ENCODE measurements around the gene CCL4. TPM values are rescaled to one million over a fixed set of nuclear protein-coding genes. Genes with fewer than 3 reads are reported as not detected.

The CCL4 gene
- total RNA-seq, 2 donors from 2014 or later = 5.8 to 16.5 TPM

DNA sequence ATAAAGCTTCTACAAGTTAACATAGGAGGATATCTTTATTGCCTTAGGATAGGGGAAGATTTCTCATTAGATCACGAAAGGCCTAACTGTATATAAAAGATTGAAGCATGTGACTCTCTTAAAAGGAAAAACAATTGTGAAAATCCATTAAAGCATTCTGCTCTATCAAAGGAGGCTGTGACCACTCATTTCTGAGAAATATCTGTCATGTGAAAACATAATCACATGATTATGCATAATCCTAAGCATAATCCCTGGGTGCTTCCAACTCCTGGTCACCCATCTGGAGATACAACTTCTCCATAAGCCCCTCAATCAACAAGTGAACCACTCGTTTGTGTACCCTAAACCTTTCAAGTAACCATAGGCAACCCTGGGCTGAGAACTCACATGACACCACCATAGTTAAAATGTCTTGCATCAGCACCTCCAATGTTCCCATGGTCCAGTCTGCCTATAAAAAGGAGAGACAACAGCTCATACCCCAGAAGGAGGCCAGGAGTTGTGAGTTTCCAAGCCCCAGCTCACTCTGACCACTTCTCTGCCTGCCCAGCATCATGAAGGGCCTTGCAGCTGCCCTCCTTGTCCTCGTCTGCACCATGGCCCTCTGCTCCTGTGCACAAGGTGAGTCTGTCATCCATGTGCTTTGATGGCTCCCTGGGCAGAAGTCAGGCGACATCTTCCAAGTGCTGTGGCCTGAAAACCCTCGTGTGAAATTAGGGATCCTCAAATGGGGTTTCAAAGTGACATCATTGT, 39.7 kb upstream of the CCL4 start, which contains the start of gene CCL18:
CCL18 (plus strand) TSS at position 487 of the 756 bp plus-strand sequence; CDS start at position 558, 71 bp downstream.
- ATAC-seq (ENCODE audit: insufficient number of reproducible peaks, low FRiP score, low read depth) = no peak
- TF ChIP-seq, protein P1, sequence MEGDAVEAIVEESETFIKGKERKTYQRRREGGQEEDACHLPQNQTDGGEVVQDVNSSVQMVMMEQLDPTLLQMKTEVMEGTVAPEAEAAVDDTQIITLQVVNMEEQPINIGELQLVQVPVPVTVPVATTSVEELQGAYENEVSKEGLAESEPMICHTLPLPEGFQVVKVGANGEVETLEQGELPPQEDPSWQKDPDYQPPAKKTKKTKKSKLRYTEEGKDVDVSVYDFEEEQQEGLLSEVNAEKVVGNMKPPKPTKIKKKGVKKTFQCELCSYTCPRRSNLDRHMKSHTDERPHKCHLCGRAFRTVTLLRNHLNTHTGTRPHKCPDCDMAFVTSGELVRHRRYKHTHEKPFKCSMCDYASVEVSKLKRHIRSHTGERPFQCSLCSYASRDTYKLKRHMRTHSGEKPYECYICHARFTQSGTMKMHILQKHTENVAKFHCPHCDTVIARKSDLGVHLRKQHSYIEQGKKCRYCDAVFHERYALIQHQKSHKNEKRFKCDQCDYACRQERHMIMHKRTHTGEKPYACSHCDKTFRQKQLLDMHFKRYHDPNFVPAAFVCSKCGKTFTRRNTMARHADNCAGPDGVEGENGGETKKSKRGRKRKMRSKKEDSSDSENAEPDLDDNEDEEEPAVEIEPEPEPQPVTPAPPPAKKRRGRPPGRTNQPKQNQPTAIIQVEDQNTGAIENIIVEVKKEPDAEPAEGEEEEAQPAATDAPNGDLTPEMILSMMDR (IDR thresholded peaks at IDR 0.05) = no peak
- DNase-seq (ENCODE audit: low spot score) = no peak
- no peak within 1 kb of the TSS for H3K27ac ChIP-seq
- no peaks in the 10 kb centered on the region for H3K27me3 ChIP-seq (replicated peaks; ENCODE audit: insufficient read depth)
- no peak within 1 kb of the TSS for H3K4me3 ChIP-seq
- H3K9me3 ChIP-seq = no peaks in the 10 kb centered on the region
- no peaks in the 10 kb centered on the region for H3K4me1 ChIP-seq (ENCODE audit: control insufficient read depth in 1 of 2, low read depth in 2 of 2)
- H3K36me3 ChIP-seq = no peaks in the 10 kb centered on the region

DNA sequence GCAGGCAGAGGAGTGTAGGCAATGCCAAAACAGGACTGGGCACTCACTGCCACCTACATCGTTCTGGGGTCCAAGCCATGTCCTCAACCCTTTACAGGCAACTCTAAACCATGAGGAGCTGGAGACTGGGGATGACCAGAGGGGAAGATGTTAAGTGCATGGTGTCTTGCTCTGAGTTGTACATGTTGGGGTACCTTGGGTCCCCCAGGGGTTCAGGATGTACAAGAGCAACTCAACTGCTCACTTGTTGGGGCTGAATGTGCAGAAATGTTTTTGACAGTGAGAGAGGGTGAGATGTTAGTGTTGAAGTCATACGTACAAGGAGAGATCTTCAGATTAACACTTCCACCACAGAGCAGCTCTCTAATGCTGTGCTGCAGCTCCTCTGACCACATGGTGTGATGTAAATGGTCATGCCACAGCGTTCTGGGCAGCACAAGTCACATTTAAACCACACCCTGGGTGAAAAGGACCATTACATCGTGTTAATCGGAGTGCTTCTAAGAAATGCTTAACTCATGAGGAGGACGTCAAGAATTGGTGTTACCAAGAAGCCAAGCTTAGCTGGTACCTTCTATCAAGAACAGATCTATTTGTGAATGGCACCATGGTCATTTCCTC, 37.2 kb upstream of the CCL4 start:
- H3K27ac ChIP-seq = no peak overlapping the region
- H3K9me3 ChIP-seq = no peaks in the 10 kb centered on the region
- H3K4me1 ChIP-seq (ENCODE audit: control insufficient read depth in 1 of 2, low read depth in 2 of 2) = no peaks in the 10 kb centered on the region
- TF ChIP-seq, protein P1 (IDR thresholded peaks at IDR 0.05) = no peak
- no peak for ATAC-seq (ENCODE audit: insufficient number of reproducible peaks, low FRiP score, low read depth)
- DNase-seq (ENCODE audit: low spot score) = no peak
- no peak overlapping the region for H3K4me3 ChIP-seq
- H3K27me3 ChIP-seq (replicated peaks; ENCODE audit: insufficient read depth) = no peaks in the 10 kb centered on the region
- no peaks in the 10 kb centered on the region for H3K36me3 ChIP-seq

DNA sequence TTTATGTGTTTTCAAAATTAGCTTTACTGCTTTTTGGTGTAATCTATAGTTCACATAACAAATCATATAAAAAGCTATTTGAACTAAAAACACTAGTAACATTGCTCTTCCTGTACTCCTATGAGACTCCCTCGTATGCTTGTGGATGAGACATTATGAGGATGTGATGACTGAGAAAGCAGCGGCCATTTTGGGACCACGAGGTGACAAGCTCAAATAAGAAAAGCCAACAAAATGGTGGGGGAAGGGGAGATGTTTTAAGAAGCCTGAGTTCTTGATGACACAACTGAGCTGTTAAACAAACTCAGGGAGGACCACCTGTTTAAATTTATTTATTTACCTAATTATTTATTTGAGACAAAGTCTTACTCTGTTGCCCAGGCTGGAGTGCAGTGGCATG, 35.1 kb upstream of the CCL4 start:
- TF ChIP-seq, protein P1 (IDR thresholded peaks at IDR 0.05) = no peak
- no peak overlapping the region for H3K4me3 ChIP-seq
- no peak overlapping the region for H3K27ac ChIP-seq
- DNase-seq (ENCODE audit: low spot score) = no peak
- H3K27me3 ChIP-seq (replicated peaks; ENCODE audit: insufficient read depth) = no peaks in the 10 kb centered on the region
- H3K4me1 ChIP-seq (ENCODE audit: control insufficient read depth in 1 of 2, low read depth in 2 of 2) = no peaks in the 10 kb centered on the region
- no peak for ATAC-seq (ENCODE audit: insufficient number of reproducible peaks, low FRiP score, low read depth)
- H3K9me3 ChIP-seq = no peaks in the 10 kb centered on the region
- no peaks in the 10 kb centered on the region for H3K36me3 ChIP-seq

- ATAC-seq (ENCODE audit: insufficient number of reproducible peaks, low FRiP score, low read depth) (no peak), DNase-seq (ENCODE audit: low spot score) (no peak)
- no peak overlapping the region for H3K4me3 ChIP-seq
- TF ChIP-seq, protein P1 (IDR thresholded peaks at IDR 0.05) = no peak
- H3K9me3 ChIP-seq = no peaks in the 10 kb centered on the region
- H3K27ac ChIP-seq = no peak overlapping the region
- no peaks in the 10 kb centered on the region for H3K4me1 ChIP-seq (ENCODE audit: control insufficient read depth in 1 of 2, low read depth in 2 of 2)
- H3K27me3 ChIP-seq (replicated peaks; ENCODE audit: insufficient read depth) = no peaks in the 10 kb centered on the region
- H3K36me3 ChIP-seq = no peaks in the 10 kb centered on the region
Observed at GRCh38 chr17:36069136-36069535, 34.5 kb upstream of the CCL4 start.

DNA sequence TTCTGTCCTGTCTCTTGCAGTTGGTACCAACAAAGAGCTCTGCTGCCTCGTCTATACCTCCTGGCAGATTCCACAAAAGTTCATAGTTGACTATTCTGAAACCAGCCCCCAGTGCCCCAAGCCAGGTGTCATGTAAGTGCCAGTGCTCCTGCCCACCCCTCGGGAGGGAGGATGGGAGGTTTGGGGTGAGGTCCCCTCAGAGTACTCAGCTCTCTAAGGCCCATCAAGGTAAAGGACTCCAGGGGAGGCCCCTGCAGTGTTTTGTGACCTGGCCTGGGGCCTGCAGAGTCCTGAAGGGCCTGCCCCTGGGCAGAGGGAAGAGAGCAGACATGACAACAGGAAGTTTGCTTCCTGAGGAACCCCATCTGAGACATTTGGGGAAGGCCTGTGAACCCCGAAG, 33.2 kb upstream of the CCL4 start:
- no peak overlapping the region for H3K27ac ChIP-seq
- TF ChIP-seq, protein P1 (IDR thresholded peaks at IDR 0.05) = no peak
- no peaks in the 10 kb centered on the region for H3K36me3 ChIP-seq
- H3K4me1 ChIP-seq (ENCODE audit: control insufficient read depth in 1 of 2, low read depth in 2 of 2) = no peaks in the 10 kb centered on the region
- H3K27me3 ChIP-seq (replicated peaks; ENCODE audit: insufficient read depth) = no peaks in the 10 kb centered on the region
- H3K9me3 ChIP-seq = no peaks in the 10 kb centered on the region
- no peak for ATAC-seq (ENCODE audit: insufficient number of reproducible peaks, low FRiP score, low read depth)
- no peak overlapping the region for H3K4me3 ChIP-seq
- no peak for DNase-seq (ENCODE audit: low spot score)
